ENCODE results near the gene IFT22. TPM values are rescaled to one million over a fixed set of nuclear protein-coding genes. Genes with fewer than 3 reads are reported as not detected.

IFT22 gene
- total and polyA plus RNA-seq, 8 donors: 18.8 to 51.0 (median 46.3) TPM

DNA sequence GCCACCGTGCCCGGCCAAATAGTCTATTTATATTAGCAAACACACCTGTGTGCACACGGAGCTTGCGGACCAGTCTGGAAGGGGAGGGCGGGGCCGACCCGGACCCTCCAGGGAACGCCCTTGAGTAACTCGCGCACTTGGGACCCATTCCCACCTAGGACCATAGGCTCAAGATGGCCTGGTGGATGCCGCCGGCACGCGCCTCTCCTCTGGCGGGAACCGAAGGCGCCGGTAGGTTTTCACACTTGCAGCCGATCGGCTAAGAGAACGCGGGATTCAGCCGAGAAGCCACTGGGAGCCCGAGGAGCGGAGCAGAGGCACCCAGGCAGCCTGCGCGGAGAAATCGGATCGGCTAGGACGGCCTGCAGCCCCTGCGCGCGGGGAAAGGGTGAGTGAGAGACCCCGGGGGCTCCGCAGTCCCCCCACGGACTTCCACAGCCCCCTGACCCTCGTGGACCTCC lies 18.9 kb downstream of the IFT22 start:
- no peak overlapping the region for H3K27ac ChIP-seq
- H3K4me3 ChIP-seq: no peak overlapping the region
- H3K9me3 ChIP-seq: peaks cover 0 to 11% of the 10 kb centered on the region in 2 donors
- intact Hi-C loops (cut with DNase I): no loop called here
- no peaks in the 10 kb centered on the region for H3K36me3 ChIP-seq
- H3K4me1 ChIP-seq: peaks cover 0 to 6% of the 10 kb centered on the region in 2 donors
- DNase-seq (peak in 1 of 4 donors; percentile 65), ATAC-seq (peak; percentile 18)
- peaks cover 61 to 100% of the 10 kb centered on the region in 2 donors for H3K27me3 ChIP-seq
- TF ChIP-seq, protein P1, sequence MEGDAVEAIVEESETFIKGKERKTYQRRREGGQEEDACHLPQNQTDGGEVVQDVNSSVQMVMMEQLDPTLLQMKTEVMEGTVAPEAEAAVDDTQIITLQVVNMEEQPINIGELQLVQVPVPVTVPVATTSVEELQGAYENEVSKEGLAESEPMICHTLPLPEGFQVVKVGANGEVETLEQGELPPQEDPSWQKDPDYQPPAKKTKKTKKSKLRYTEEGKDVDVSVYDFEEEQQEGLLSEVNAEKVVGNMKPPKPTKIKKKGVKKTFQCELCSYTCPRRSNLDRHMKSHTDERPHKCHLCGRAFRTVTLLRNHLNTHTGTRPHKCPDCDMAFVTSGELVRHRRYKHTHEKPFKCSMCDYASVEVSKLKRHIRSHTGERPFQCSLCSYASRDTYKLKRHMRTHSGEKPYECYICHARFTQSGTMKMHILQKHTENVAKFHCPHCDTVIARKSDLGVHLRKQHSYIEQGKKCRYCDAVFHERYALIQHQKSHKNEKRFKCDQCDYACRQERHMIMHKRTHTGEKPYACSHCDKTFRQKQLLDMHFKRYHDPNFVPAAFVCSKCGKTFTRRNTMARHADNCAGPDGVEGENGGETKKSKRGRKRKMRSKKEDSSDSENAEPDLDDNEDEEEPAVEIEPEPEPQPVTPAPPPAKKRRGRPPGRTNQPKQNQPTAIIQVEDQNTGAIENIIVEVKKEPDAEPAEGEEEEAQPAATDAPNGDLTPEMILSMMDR (IDR thresholded peaks at IDR 0.05): no peak

DNA sequence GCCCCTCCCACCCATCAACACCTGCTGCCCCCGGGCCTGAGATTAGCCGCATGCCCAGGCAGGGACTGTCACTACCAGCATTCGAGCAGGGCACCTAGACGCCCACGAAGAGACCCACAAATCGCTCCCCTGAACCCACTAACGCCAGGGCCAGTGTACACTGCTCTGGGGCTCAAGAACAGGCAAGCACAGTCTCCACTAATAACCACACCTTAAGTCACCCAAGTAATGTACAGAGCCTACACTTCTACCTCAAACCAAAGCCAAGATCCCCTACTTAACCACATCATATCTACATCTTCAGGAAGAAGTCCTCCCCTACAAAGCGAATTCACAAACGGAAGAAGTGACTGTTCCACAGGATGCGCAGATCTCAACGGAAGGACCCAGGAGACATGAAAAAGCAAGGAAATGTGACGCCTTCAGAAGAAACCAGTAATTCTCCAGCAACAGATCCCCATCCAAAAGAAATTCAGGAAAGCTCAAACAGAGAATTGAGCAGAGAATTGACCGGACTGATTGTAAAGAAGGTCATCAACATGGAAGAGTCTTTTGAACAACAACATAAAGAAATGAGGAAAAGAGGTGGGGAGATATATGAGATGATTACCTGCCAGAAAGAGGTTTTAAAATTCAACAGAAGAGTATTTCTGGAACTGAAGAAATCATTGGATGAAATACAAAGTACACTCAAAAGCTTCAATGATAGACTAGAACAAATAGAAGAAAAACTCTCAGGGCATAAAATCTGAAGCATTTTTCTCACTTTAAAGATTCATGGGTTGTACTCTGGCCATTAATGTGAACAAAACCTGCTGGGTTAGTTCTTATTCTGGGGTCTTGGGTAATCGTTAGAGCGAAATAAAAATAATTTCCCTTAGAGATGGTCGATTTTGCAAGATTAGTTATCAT lies 20.9 kb downstream of the IFT22 start:
- Histone ChIP-seq H3K4me3 (no peak overlapping the region), H3K4me1 (peaks cover 0 to 5% of the 10 kb centered on the region in 2 donors), H3K36me3 (no peaks in the 10 kb centered on the region), H3K9me3 (peaks cover 0 to 11% of the 10 kb centered on the region in 2 donors), H3K27ac (no peak overlapping the region), H3K27me3 (peaks cover 61 to 100% of the 10 kb centered on the region in 2 donors)
- DNase-seq (no peak), ATAC-seq (no peak)
- TF ChIP-seq, protein P1 (IDR thresholded peaks at IDR 0.05): no peak
- intact Hi-C loops (cut with DNase I): no loop called here

DNA sequence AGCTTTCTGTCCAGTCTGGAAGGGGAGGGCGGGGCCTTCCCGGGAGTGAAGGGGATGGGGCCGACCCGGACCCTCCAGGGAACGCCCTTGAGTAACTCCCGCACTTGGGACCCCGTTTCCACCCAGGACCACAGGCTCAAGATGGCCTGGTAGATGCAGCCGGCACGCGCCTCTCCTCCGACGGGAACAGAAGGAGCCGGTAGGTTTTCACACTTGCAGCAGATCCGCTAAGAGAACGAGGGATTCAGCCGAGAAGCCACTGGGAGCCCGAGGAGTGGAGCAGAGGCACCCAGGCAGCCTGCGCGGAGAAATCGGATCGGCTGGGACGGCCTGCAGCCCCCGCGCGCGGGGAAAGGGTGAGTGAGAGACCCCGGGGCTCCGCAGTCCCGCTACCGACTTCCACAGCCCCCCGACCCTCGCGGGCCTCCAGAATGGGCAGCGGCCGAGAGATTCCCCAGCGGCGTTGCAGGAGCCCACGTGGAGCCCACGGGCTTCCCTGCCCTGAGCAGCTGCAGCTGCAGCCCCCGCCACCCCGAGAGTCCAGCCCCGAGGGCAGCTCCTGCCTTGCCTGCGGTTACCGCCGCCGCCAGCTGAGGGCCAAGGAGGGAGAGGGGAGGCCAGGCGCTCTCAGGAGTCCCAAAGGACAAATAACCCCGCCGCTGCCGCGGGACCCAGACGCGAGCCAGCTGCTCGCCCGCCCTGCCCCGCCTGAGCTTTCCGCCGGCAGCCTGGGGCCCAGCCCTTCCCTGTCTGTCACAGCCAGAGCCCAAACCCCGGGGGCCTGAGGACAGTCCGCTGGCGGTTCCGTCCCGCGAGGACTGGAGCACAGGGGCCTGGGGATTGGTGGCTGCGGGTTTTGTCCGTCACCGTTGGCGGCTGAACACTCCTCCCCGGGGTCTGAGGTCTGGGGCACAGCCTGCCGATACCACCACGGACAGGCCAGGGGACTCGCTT lies 21.8 kb downstream of the IFT22 start:
- peak in 1 of 4 donors; percentile 76 for DNase-seq
- no peak overlapping the region for H3K27ac ChIP-seq
- peak; percentile 38 for ATAC-seq
- peaks cover 0 to 11% of the 10 kb centered on the region in 2 donors for H3K9me3 ChIP-seq
- no peaks in the 10 kb centered on the region for H3K36me3 ChIP-seq
- H3K4me1 ChIP-seq: peaks cover 0 to 5% of the 10 kb centered on the region in 2 donors
- intact Hi-C loops (cut with DNase I): no loop called here
- H3K27me3 ChIP-seq: peaks cover 64 to 100% of the 10 kb centered on the region in 2 donors
- no peak overlapping the region for H3K4me3 ChIP-seq
- TF ChIP-seq, protein P1 (IDR thresholded peaks at IDR 0.05): no peak

GRCh38 chr7:101294832-101295121 lies 26.8 kb downstream of the IFT22 start:
- DNase-seq (peak in 1 of 4 donors; percentile 5), ATAC-seq (no peak)
- no peak overlapping the region for H3K4me3 ChIP-seq
- TF ChIP-seq, protein P1 (IDR thresholded peaks at IDR 0.05): no peak
- no peaks in the 10 kb centered on the region for H3K9me3 ChIP-seq
- no peaks in the 10 kb centered on the region for H3K4me1 ChIP-seq
- peaks cover 30 to 100% of the 10 kb centered on the region in 2 donors for H3K27me3 ChIP-seq
- intact Hi-C loops (cut with DNase I): no loop called here
- H3K36me3 ChIP-seq: no peaks in the 10 kb centered on the region
- H3K27ac ChIP-seq: no peak overlapping the region

Measured in left lung (tissue), 10 donors.